GDM1 (cell line): ENCODE measurements around the gene F7.
"Not testable (repeated sequence)": the region's sequence is repeated elsewhere in the genome, so short reads cannot be mapped to it uniquely, and the experiment has no call there.

Experiments
- DNase-seq: peaks from one replicate; lab custom pipeline; 2025; lab: John Stamatoyannopoulos, UW

Gene F7

DNA sequence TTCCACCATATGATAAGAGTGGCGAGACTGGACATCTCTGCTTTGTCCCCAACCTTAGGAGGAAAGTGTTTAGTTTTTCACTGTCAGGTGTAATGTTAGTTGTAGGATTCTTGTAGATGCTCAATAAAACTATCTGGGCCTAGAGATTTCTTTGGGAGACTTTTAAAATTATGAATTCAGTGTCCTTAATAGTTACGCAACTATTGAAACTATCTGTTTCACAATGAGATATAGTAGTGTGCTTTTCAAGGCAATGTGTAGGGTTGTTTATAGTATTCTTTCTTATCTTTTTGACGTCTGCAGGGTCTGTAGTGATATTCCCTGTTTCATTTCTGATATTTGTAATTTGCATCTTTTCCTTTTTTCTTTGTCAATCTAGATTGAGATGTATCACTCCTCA lies 33.2 kb upstream of the F7 start:
- DNase-seq, result no peak

DNA sequence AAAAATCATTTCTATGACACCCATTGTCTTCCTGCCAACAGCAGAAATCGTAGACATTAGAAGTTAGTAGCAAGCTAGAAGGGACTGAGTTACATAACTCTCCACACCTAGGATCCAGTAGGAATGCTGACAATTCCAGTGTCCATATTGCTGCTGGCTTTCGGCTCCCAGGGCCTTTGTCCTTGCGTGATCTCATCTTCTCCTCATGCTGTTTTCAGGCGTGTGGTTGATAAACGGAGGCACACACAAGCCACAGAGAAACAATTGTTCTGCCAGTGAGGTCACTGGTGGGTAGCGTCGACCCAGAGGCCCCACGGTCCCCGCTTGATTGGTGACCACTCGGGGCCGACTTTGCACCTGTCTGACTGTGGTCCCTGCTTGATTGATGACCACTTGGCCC lies 31.6 kb upstream of the F7 start:
- DNase-seq, result no peak

GRCh38 chr13:113074401-113074800 lies 31.2 kb upstream of the F7 start:
- DNase-seq, result no peak

DNA sequence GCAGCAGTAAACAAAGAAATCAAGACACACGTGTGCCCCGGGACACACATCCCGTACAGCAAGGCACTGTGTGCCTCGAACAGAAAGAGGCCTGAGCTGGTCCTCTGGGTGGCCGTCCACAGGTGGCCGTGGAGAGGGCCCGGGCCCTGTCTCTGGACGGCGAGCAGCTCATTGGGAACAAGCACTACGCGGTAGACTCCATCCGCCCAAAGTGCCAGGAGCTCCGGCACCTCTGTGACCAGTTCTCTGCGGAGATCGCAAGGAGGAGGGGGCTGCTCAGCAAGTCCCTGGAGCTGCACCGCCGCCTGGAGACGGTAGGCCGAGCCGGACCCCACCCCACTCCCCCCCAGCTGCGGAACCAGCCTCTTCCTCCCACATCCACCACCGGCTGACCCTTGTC lies 30.7 kb upstream of the F7 start:
- no peak for DNase-seq

DNA sequence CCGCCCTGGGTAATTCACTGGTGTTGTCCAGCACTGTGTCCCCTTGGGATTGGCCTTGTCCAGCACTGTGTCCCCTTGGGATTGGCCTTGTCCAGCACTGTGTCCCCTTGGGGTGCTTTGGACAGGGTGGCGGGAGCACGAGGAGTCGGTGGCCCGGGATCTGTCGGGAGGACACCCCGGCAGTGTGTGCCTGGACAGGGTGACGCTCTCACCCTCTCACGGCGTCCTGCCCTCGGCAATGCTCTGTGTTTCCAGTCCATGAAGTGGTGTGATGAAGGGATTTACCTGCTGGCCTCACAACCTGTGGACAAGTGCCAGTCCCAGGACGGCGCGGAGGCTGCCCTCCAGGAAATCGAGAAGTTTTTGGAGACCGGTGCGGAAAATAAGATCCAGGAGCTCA lies 29.9 kb upstream of the F7 start:
- DNase-seq, result no peak

DNA sequence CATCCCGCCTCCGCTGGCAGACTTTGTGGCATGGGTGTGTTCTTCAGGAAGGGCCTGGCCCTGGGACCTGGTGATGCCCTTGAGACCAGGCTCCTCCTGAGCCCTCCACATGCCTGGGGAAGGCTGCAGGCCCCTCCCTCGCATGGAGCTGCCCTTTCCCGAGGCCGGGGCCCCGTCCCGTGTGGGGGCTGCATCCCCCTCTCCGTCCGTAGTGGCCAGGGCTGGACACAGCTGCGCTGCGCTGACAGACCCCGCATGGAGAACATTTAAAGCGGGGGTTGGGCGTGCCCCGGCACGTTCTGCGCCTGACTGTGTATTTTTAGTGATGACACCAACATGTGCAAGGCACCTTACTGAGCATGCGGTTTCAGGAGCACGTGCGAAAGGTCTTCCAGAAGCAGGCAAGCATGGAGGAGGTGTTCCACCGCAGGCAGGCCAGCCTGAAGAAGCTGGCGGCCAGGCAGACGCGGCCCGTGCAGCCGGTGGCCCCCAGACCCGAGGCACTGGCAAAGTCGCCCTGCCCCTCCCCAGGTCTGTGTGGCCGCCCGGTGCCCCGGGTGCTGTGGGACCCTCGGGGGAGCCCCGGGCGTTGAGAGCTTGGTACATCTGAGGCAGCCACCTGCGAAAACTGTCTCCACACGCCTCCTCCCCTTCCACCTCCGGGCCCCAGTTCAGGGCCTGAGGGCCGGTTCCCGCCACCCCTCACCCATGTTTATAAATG lies 28.8 kb upstream of the F7 start:
- no peak for DNase-seq

DNA sequence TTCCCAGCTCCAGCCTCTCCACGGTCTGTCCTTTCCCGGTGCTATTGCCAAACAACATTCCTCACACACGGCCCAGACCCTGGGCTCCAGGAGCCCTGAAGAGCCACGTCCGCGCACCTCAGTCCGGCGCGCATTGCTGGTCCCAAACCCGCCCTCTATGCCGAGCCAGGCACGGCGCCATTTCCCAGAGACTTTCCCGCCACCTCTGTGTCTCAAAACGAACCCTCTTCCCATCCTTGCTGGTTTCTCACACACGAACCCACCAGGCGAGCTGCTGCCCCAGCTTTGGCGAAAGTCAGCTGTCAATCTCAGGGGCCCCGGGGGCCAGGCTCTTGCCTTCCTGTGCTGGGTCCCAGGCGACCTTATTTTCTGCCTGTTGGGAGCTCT lies 28.0 kb upstream of the F7 start:
- DNase-seq, result no peak

DNA sequence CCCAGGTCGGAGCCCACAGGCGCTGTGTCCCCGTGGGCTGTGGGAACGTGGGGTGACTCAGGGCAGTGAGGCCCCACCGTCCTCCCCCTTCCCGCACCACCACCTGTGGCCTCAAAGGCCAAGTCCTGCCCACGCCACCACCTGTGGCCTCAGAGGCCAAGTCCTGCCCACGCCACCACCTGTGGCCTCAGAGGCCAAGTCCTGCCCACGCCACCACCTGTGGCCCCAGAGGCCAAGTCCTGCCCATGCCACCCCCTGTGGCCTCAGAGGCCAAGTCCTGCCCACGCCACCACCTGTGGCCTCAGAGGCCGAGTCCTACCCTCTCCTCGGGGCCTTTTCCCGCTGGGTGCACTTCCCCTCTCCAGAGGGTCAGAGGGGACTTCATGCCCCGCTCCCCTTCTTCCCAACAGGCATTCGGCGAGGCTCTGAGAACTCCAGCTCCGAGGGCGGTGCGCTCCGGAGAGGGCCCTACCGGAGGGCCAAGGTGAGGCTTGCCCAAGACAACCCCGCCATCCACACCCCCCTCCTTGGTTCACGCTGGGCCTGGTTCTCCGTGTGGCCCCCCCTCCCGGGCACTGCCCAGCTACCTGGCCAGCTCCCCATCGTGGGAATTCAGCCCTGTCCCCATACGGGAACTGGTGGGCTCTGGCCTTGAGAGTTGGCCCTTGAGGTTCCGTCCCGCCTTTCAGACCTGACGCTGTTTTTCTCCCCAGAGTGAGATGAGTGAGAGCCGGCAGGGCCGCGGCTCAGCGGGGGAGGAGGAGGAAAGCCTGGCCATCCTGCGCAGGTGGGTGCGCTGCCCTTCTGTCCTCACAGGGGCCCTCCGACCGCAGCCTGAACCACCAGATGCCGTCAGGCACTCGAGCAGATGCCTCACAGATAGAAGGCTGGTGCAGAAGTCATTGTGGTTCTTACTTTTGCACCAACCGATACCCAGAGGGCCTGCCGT lies 27.4 kb upstream of the F7 start:
- DNase-seq, result no peak

DNA sequence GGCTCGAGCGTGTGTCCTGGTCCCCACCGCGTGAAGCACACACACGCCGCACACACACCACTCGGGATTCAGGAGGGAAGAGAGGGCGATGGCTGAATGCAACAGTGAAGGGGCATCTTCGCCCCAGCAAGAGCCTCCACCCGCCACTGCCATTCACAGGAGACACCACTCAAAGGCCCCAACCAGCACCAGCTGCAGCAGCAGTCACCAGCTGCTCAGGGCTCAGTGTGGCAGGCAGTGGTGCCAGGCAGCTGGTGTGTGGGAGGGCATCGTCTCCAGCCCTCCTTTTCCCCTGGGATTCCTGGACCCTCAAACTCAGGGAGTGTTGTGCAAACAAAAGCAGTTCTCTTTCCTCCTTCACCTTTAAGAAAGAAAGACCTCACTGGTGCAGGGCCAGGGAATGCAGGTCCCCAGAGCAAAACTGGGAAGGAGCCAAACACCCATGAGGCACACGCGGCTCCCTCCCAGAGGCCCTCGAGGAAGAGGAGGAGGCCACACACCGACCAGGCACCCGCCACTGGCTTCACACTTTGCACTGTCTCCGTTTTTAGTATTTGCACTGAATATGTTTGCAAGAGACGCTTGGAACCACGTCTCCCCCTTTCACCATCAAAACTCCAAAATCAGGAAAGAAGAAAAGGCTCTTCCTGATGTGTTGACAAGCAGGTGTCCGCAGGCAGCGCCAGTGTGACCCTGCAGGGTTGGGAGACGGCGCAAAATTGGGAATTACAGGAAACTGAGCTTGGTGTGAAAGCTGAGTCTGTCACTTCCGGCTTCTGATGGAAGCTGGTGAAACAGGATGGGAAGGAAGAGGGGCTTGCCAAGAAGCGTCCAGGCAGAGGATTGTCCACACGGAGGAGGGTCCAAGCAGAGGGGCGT lies 26.4 kb upstream of the F7 start:
- no peak for DNase-seq

DNA sequence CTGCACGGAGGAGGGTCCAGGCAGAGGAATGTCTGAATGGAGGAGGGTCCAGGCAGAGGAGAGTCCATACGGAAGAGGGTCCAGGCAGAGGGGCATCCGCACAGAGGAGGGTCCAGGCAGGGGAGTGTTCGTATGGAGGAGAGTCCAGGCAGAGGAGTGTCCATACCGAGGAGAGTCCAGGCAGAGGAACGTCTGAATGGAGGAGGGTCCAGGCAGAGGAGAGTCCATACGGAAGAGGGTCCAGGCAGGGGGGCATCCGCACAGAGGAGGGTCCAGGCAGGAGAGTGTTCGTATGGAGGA lies 25.9 kb upstream of the F7 start:
- DNase-seq, result not testable (repeated sequence)

GRCh38 chr13:113080361-113080831 lies 25.2 kb upstream of the F7 start:
- DNase-seq, result no peak

- DNase-seq, result no peak
These were observed 24.6 kb upstream of the F7 start for GRCh38 chr13:113080901-113081521.

DNA sequence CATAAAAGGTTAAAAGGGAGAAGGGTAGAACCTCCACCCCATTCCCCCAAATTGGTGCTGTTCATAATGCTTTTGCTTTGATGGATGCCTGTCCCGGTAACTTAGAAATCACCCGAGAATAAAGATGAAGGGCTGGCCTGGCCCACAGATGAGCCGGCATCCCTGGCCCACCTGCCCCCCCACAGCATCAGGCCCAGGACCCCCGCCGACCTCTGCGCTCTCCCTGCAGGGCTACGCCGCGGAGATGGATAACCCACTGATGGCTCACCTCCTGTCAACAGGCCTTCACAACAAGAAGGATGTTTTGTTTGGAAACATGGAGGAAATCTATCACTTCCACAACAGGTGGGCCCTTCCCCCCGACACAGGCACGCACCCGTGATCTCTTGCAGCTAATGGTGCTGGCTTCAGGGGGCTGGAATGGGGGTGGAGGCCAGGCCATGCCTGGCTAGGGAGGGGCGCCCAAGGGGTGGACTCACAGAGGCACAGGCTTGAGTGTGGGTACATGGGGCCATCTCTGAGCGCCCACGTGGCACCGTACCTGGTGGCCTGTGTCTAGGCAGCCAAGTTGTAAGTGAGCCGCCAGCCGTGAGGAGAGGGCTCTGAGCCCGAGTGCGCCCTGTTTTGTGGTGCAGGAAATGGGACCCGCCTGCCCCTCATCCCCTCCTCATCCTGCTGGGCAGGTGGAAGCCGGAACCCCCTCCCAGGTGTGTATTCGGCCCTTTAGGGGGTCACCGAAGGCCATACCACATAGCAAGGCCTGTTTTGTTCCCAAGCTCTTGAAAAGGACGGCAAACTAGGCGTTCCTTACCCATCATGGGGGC lies 23.2 kb upstream of the F7 start:
- DNase-seq, result no peak

DNA sequence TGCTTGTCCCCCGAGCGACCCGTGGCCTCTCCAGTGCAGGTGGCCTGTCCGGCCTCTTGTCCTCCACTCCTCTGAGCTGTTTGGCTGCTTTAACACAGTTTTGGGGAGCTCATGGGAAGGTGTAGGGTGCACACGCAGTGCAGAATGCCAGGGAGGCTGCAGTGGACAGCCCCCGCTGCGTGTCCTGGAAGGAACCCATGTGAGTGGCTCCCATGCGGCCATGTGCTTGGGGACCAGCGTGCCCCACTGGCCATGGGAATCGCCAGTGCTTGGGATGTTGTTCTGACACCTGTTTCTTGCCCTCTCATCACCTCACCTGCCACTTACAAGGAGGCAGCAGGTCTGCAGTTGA lies 22.6 kb upstream of the F7 start:
- no peak for DNase-seq

DNA sequence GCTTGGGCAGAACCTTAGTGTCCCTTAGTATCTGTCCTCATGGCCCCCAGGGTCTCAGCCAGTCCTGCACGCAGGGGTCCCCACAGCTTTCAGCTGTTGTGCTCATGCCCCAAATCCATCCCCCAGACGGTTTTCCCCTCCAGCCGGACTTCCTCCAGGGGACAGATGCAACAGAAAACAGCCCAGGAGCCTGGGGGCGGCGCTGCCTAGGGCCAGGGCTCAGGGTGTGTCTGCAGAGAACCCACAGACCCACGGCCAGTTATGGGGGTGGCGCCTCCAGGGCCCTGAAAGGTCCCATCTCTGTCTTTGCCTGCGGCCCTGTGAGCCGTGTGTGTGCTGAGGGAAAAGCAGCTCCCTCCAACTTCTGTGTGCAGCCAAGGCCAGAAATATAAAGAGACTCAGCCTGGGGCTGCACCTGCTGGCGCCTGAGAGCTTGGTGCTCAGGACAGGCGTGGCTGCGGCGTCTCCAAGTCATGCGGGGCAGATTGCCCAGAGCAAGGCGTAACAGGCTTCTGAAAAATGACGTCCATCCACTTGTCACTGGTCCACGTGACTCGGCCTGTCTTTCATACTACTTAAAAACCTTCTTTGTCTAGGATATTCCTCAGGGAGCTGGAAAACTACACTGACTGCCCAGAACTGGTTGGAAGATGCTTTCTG lies 22.1 kb upstream of the F7 start:
- DNase-seq, result no peak

DNA sequence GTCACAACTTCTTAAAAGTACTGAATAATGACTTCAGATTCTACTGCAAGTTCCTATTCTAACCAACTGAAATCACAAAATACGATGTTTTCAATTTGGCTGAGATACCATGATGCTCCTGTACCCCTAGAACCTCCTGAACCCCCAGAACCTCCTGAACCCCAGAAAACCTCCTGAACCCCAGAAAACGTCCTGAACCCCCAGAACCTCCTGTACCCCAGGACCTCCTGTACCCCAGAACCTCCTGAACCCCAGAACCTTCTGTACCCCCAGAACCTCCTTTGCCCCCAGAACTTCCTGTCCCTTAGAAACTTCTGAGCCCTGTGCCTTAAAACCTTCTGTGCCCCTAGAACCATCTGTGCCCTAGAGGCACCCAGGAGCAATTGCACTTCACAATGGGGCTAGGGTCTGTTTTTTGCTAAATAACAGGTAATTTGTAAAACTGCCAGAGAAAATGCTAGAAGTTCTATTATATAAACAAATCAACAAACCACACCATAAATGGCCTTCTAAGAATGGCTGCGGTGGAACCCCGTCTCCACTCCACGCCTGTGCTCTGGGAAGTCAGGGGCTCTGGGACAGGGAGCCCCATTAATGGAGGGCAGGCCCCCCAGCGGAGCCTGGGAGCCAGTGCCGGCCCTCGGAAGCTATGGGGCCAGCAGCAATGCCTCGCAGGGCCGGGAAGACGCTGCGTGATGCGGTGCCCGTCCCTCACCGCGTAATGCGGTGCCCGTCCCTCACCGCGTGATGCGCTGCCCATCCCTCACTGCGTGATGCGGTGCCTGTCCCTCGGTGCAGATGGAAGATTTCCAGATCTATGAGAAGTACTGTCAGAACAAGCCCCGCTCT lies 21.3 kb upstream of the F7 start:
- no peak for DNase-seq

DNA sequence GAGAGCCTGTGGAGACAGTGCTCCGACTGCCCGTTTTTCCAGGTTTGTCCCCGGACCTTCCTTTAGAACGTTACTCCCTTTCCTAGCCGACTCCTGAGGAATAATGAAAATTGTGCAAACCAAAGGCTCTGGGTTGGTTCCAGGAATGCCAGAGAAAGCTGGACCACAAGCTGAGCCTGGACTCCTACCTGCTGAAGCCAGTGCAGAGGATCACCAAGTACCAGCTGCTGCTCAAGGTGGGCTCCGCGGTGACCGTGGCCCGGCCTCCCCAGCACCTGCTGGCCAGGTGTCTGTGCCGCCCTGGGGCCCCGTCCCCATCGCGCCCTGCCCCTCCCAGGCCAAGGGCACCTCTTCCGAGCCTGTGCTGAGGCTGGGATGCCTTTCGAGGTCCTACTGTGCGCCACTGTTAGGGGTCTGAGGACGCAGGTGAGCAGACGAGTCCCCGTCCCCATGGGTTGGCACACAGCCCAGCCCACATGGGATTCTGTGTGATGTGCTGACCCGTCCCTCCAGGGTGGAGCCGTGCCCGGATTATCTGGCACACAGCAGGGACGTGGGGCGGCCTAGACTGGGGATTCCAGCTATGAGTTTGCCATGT lies 20.5 kb upstream of the F7 start:
- no peak for DNase-seq

DNA sequence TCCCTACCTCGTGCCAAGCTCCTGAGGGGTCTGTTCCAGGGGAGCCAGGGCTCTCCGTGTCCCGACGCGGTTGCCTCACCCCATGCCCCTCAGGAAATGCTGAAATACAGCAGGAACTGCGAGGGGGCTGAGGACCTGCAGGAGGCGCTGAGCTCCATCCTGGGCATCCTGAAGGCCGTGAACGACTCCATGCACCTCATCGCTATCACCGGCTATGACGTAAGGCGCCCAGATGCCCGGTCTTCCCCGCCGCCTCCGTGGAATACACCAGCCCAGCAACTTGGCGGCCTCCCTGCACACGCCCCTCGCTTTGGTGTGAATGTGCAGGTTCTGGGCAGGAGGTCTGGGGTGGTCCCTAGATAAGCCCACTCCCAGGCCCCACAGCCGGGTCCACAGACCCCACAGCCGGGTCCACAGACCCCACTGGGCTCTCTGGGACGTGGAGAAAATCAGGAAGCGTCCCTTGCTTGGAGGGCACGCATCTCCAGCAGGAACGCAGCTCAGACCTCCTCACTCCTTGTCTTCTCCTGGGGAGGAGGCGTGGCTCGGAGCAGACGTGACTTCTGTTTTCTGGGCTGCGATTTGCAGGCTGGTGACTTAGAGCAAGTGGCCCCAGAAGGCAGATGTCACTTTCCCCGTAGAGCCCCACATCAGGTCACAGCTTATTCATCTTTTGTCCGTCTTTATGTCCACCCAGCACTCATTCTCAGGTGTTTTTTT lies 19.4 kb upstream of the F7 start:
- DNase-seq, result no peak
